GM12892 (cell line): ENCODE measurements around the gene RARG.
"Not testable (repeated sequence)": the region's sequence is repeated elsewhere in the genome, so short reads cannot be mapped to it uniquely, and the experiment has no call there.

Source experiments
- DNase-seq: peaks from one replicate; pipeline ENCODE4 v3.0.0; 2011; ENCODE audit not compliant: insufficient read length
- FAIRE-seq: peaks from 2 replicates; lab custom pipeline; 2011; peaks lifted over from hg19 to GRCh38; lab: Jason Lieb, UNC
- POLR2A ChIP-seq: IDR thresholded peaks from 2 replicates; pipeline ENCODE4 v1.6.1; 2011; ENCODE audit warnings: low read depth, low read length, control low read depth
- POLR2AphosphoS5 ChIP-seq: IDR thresholded peaks from 2 replicates; pipeline ENCODE4 v1.6.1; 2011; ENCODE audit warnings: low read depth, low read length, control low read depth
- TAF1 ChIP-seq: IDR thresholded peaks from 2 replicates; pipeline ENCODE4 v1.6.1; 2011; ENCODE audit warnings: low read depth, mild to moderate bottlenecking, control low read depth, low read length, borderline replicate concordance

The RARG gene

DNA sequence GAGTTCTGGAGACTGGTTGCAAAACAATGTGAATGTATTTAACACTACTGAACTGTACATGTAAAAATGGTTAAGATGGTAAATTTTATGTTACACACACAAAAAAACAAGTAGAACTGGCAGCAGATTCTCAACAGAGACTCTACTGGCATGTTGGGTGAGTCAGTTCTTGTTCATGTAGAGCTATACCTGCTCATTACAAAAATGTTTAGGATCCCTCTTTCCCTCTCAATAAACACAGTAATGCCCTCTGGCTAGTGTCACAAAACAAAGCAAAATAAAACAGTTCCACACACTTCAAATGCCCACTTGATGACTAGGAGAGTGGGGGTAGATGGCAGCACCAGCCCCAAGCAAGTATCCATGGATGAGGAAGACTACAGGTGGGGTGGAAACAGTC lies 65.2 kb downstream of the RARG start:
- TF ChIP-seq POLR2AphosphoS5 (no peak), POLR2A (no peak), TAF1 (no peak)
- no peak for DNase-seq
- FAIRE-seq, result no peak

DNA sequence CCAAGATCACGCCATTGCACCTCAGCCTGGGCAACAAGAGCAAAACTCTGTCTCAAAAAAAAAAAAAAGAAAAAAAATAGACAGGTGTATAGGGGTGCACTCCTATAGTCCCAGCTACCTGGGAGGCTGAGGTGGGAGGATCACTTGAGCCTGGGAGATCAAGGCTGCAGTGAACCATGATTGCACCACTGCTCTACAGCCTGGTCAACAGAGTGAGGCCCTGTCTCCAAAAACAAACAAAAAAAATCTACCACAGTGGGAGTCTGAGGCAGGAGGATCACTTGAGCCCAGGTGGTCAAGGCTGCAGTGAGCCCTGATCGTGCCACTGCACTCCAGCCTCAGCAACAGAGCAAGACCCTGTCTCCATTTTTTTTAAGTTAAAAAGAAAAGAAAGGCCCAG lies 69.0 kb downstream of the RARG start:
- not testable (repeated sequence) for DNase-seq, FAIRE-seq

DNA sequence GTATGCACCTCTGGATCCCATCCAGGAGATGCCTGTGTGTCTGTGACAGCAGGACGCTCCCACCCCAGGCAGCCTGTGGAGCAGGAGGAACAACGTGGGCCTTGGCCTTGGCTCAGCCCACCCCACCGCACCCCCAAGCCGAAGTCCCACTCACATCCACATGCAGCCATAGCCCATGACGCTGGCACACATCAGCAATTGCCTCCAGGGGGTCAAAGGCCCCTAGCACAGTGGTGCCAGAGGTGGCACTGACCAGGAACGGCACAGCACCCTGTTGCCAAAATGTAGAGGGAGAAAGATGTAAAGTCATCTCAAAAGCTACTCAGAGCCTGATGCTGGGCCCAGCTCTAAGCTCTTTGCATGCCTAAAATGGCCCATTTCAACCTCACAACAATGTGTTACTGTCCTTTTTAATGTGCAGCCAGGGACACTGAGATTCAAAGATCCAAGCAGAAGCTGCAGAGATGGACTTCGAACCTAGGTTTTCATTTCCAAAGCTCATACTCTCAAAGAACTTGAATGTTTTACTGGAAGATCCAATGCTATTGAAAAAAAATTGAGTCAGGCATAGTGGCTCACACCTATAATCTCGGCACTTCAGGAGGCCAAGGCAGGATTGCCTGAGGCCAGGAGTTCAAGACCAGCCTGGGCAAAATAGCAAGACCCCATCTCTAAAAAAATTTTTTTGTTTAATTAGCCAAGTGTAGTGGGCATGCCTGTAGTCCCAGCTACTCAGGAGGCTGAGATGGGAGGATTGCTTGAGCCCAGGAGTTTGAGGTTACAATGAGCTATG lies 70.7 kb downstream of the RARG start:
- DNase-seq (no peak), FAIRE-seq (no peak)
- TF ChIP-seq POLR2AphosphoS5, result no peak
- no peak for TF ChIP-seq TAF1
- TF ChIP-seq POLR2A, result no peak

DNA sequence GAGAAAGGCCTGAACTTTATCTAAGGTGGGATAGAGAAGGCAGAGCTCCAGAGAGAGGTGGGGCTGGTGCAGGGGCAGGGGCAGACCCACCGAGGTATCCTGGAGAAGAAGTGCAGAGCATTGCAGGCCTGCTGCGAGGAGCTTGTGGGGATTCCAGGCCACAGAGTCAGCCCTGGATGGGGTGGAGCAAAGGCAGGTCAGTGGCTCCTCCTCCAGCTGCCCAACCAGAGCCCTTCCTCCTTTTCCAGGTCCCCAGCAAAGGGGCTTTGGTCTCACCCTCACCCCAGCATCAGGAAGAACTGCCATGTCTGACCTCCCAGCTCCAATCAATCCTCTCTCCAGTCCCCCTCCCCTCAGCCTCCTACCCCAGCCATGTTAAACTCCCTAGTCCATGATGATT lies 71.3 kb downstream of the RARG start:
- DNase-seq (no peak), FAIRE-seq (no peak)
- no peak for TF ChIP-seq POLR2A
- TF ChIP-seq POLR2AphosphoS5, result no peak
- no peak for TF ChIP-seq TAF1
